Smooth muscle cell (in vitro differentiated cells): ENCODE data around the gene FCHSD2. TPM values are rescaled to one million over a fixed set of nuclear protein-coding genes. Genes with fewer than 3 reads are reported as not detected.

Source experiments
- DNase-seq: peaks from one replicate; lab custom pipeline; 2025; ENCODE audit not compliant: unreplicated experiment; lab: John Stamatoyannopoulos, UW
- H2AFZ ChIP-seq: fragments of 200-600 bp; sonication (generic); 2 replicates; pipeline ENCODE4 v1.6.0; 2016; ENCODE audit warnings: antibody characterized with exemption, low read depth, mild to moderate bottlenecking
- H3F3A ChIP-seq: fragments of 200-600 bp; sonication (generic); 2 replicates; pipeline ENCODE4 v1.6.0; 2017; ENCODE audit warnings: antibody characterized with exemption, low read depth
- H3K27ac ChIP-seq: fragments of 200-600 bp; sonication (generic); 2 replicates; pipeline ENCODE4 v1.5.1; 2016; ENCODE audit warnings: low read depth, mild to moderate bottlenecking
- H3K27me3 ChIP-seq: fragments of 200-600 bp; sonication (generic); 2 replicates; pipeline ENCODE4 v1.6.1; 2016; ENCODE audit warnings: low read depth, mild to moderate bottlenecking
- H3K36me3 ChIP-seq: fragments of 200-600 bp; sonication (generic); 2 replicates; pipeline ENCODE4 v1.5.1; 2016; ENCODE audit warnings: low read depth
- H3K4me1 ChIP-seq: fragments of 200-600 bp; sonication (generic); 2 replicates; pipeline ENCODE4 v1.5.1; 2016; ENCODE audit warnings: low read depth
- H3K4me2 ChIP-seq: fragments of 200-600 bp; sonication (generic); 2 replicates; pipeline ENCODE4 v1.6.0; 2016; ENCODE audit warnings: mild to moderate bottlenecking
- H3K4me3 ChIP-seq: fragments of 200-600 bp; sonication (generic); 2 replicates; pipeline ENCODE4 v1.5.1; 2016; ENCODE audit warnings: mild to moderate bottlenecking
- H3K79me2 ChIP-seq: fragments of 200-600 bp; sonication (generic); 2 replicates; pipeline ENCODE4 v1.6.0; 2016; ENCODE audit warnings: low read depth, mild to moderate bottlenecking
- H3K9ac ChIP-seq: fragments of 200-600 bp; sonication (generic); 2 replicates; pipeline ENCODE4 v1.6.0; 2016; ENCODE audit warnings: low read depth
- H3K9me3 ChIP-seq: fragments of 200-600 bp; sonication (generic); replicated peaks from 2 replicates; pipeline ENCODE4 v1.5.1; 2016; ENCODE audit warnings: low read depth
- H4K20me1 ChIP-seq: fragments of 200-600 bp; sonication (generic); 2 replicates; pipeline ENCODE4 v1.6.0; 2016; ENCODE audit warnings: low read depth
- CTCF ChIP-seq: fragments of 200-600 bp; sonication (generic); IDR thresholded peaks from 2 replicates; pipeline ENCODE4 v1.5.1; 2017; ENCODE audit warnings: borderline replicate concordance, mild to moderate bottlenecking, antibody characterized with exemption; ENCODE audit not compliant: insufficient read depth, poor library complexity, severe bottlenecking
- WGBS: methylation state at CpG from one replicate; pipeline ENCODE4 v1.1.7; 2016; ENCODE audit warnings: low lambda C conversion rate; 5-methylcytosine and 5-hydroxymethylcytosine counted together
- polyA plus RNA-seq: library from polyadenylated mRNA; unstranded; fragments of >200 nt; fragmentation: Nextera tagmentation; extraction: Ambion mirVana; gene quantifications from 2 replicates; pipeline ENCODE4 v1.2.1, GENCODE V29; 2016
- total RNA-seq: library from RNA; depleted of rRNA; stranded (reverse); fragments of >200 nt; gene quantifications from 2 replicates; pipeline ENCODE4 v1.2.3, GENCODE V29; 2014

The FCHSD2 gene
- total and polyA plus RNA-seq, 2 experiments from 2014 or later: 14.6 to 24.3 TPM

DNA sequence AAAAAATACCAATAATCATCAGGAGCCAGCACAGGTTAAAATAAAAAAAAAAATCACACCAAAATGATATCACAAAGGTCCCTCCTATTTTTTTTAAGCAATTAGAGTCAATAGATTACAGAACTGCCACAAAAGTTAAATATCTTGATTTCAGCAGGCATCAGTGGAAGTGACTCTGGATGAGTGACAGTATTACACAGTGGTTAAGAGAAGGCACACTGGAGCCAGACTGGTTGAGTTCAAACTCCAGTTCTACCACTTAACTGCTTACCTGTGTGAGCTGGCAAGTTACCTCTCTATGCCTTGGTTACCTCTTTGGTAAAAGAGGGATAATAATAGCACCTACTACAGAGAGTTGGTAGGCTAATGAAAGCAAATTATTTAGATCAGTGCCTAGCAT is 179.4 kb downstream of the FCHSD2 start:
- Histone ChIP-seq H3K36me3 (no peaks in the 10 kb centered on the region), H3K4me2 (no peak overlapping the region), H3K4me1 (peaks cover 4% of the 10 kb centered on the region), H4K20me1 (no peaks in the 10 kb centered on the region), H3K27me3 (no peaks in the 10 kb centered on the region), H3K4me3 (no peak overlapping the region), H2AFZ (no peak overlapping the region), H3K79me2 (no peaks in the 10 kb centered on the region), H3K9me3 (no peaks in the 10 kb centered on the region), H3K27ac (peak overlapping the region; percentile 8), H3K9ac (no peak overlapping the region), H3F3A (no peaks in the 10 kb centered on the region)
- TF ChIP-seq CTCF: no peak
- DNase-seq: no peak

- Histone ChIP-seq H3K27ac (peak overlapping the region; percentile 8), H2AFZ (no peak overlapping the region)
- WGBS: 76% methylated on average over 4 of the region's 4 CpGs
These were observed 180.0 kb downstream of the FCHSD2 start for GRCh38 chr11:72962084-72962483.

DNA sequence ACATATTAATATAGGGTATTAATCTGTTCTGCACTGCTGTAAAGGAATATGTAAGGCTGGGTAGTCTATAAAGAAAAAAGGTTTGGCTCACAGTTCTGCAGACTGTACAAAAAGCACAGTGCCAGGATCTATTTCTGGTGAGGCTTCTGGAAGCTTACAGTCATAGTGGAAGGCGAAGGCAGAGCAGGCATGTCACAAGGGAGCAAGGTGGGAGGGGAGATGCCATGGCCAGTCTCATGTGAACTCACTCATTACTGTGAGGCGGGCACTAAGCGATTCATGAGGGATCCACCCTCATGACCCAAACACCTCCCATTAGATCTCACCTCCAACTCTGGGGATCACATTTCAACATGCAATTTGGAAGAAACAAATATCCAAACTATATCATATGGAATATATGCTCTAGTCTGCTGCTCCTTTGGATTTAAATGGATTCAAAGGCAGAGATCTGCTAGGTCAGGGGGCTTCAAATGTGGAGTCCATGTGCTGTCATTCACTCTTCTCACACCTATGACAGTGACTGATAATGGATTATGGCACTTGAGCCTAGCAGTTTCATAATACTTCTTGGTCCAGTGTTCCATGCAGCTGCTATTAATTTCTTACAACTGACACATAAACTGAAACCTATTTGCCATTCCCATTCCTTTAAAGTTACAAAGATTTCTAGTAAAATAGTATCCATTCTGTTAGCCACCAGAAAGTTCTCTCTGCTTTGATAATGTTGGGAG is 182.0 kb downstream of the FCHSD2 start:
- Histone ChIP-seq H3K4me2 (no peak overlapping the region), H4K20me1 (no peaks in the 10 kb centered on the region), H3K9me3 (no peaks in the 10 kb centered on the region), H3K4me1 (peaks cover 4% of the 10 kb centered on the region), H3K9ac (no peak overlapping the region), H3K79me2 (no peaks in the 10 kb centered on the region), H3K36me3 (peaks cover 3% of the 10 kb centered on the region), H3K27me3 (no peaks in the 10 kb centered on the region), H2AFZ (no peak overlapping the region), H3K27ac (no peak overlapping the region), H3K4me3 (no peak overlapping the region), H3F3A (no peaks in the 10 kb centered on the region)
- no peak for DNase-seq
- no peak for TF ChIP-seq CTCF
- WGBS: 98% methylated on average over 3 of the region's 3 CpGs

More at GRCh38 chr11:72962084-72962483, 180.0 kb downstream of the FCHSD2 start:
- Histone ChIP-seq H3K27me3 (no peaks in the 10 kb centered on the region), H3K4me2 (no peak overlapping the region), H3K9ac (no peak overlapping the region), H3K79me2 (no peaks in the 10 kb centered on the region), H3F3A (no peaks in the 10 kb centered on the region), H3K9me3 (no peaks in the 10 kb centered on the region), H3K36me3 (peaks cover 3% of the 10 kb centered on the region), H4K20me1 (no peaks in the 10 kb centered on the region), H3K4me1 (peaks cover 4% of the 10 kb centered on the region), H3K4me3 (no peak overlapping the region)
- DNase-seq: no peak
- no peak for TF ChIP-seq CTCF

GRCh38 chr11:72958791-72959190 is 183.3 kb downstream of the FCHSD2 start:
- no peaks in the 10 kb centered on the region for H3F3A ChIP-seq
- no peaks in the 10 kb centered on the region for H3K9me3 ChIP-seq
- peaks cover 4% of the 10 kb centered on the region for H3K4me1 ChIP-seq
- peaks cover 3% of the 10 kb centered on the region for H3K36me3 ChIP-seq
- TF ChIP-seq CTCF: no peak
- WGBS: 70% methylated on average over 2 of the region's 2 CpGs
- no peaks in the 10 kb centered on the region for H4K20me1 ChIP-seq
- H3K9ac ChIP-seq: no peak overlapping the region
- no peaks in the 10 kb centered on the region for H3K79me2 ChIP-seq
- H3K27ac ChIP-seq: no peak overlapping the region
- no peak overlapping the region for H3K4me2 ChIP-seq
- DNase-seq: no peak
- H3K4me3 ChIP-seq: no peak overlapping the region
- no peaks in the 10 kb centered on the region for H3K27me3 ChIP-seq
- H2AFZ ChIP-seq: no peak overlapping the region
